ENCODE measurements around the gene MICU2. TPM values are rescaled to one million over a fixed set of nuclear protein-coding genes. Genes with fewer than 3 reads are reported as not detected.
A peak's percentile ranks its signal among the peaks of the same experiment; 100 is the strongest.

Gene MICU2
- total RNA-seq, 1 experiment from 2014 or later: 70.3 TPM

GRCh38 chr13:21546372-21546771, 57.6 kb downstream of the MICU2 start:
- no peak for DNase-seq (ENCODE audit: low read depth)

DNA sequence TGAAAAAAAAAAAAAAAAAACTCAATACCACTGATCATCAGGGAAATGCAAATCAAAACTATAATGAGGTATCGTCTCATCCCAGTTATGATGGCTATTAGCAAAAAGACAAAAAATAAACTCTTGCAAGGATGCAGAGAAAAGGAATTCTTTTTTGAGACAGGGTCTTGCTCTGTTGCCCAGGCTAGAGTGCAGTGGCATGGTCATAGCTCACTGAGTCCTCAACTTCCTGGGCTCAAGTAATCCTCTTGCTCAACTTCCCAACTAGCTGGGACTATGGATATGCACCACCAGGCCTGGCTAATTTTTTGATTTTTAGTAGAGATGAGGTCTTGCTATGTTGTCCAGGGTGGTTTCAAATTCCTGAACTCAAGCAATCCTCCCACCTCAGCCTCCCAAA, 59.5 kb downstream of the MICU2 start:
- no peak for DNase-seq (ENCODE audit: low read depth)

DNA sequence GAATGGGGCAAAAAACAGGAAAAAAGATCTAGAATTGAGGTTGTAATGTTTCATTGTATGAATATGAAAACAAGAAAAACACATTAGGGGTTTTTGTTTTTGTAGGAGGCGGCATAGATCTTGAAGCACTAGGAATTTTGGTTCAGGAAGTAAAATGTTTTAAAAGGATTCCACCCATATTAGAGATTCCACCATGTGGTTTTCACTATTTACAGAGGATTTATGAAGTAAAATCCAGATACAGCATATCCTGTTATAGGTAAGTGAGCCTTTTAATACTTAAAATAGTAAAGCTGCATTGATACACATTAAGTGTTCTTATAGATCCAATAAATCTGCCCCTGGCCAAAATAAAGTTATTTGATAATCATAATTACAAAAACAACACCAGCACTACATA, 61.4 kb downstream of the MICU2 start:
- DNase-seq (ENCODE audit: low read depth): no peak

DNA sequence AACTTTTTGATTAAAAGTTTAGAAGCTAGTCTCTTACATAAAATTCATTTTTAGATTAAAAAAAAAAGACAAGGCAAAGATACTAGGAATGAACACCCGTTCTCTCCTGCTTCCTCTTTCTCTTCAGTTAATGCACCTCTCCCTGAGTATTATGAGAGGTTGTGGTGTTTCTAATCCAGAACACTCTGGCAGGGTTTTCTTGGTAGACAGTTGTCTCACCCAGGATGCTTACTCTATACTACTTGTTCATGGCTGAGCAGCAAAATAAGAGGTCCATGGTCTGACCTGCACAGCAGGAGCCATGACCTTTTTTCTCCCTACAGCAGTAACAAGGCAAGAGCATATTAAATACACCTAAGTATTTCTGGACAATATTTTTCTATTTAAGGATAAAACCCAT, 62.0 kb downstream of the MICU2 start:
- no peak for DNase-seq (ENCODE audit: low read depth)

GRCh38 chr13:21541271-21541670, 62.7 kb downstream of the MICU2 start:
- DNase-seq (ENCODE audit: low read depth): no peak

GRCh38 chr13:21539687-21540086, 64.3 kb downstream of the MICU2 start:
- no peak for DNase-seq (ENCODE audit: low read depth)

DNA sequence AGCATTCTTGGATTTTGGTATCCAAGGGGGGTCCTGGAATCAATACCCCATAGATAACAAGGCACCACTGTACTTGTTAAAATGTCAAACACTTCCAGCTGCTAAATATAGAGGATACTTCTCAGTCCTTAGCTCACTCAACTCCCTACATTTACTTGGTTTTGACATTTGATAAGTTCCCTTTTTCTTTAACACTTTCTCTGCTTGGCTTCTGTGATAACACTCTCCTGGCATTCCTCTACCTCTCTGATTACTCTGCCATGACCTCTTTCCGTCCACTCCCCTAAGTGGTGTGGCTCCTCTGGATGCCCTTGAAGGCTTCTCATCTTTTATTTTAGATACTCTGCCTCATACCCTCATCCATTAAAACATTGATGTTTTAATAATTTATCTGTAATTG, 65.2 kb downstream of the MICU2 start:
- DNase-seq (ENCODE audit: low read depth): no peak

DNA sequence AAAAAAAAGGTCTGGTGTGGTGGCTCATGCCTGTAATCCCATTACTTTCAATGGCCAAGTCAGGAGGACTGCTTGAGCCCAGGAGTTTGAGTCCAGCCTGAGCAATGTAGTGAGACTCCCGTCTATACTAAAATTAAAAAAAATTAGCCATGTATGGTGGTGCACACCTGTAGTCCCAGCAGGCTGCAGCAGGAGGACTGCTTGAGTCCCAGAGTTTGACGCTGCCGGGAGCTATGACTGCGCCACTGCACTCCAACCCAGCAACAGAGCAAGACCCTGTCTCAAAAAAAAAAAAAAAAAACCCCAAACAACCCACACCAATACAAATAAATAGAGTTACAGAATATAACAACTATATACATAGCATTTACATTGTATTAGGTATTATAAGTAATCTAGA, 65.7 kb downstream of the MICU2 start:
- DNase-seq (ENCODE audit: low read depth): no peak

GRCh38 chr13:21537105-21537504, 66.9 kb downstream of the MICU2 start:
- DNase-seq (ENCODE audit: low read depth): no peak

GRCh38 chr13:21534760-21535159, 69.2 kb downstream of the MICU2 start:
- no peak for DNase-seq (ENCODE audit: low read depth)

- DNase-seq (ENCODE audit: low read depth): no peak
Measured at GRCh38 chr13:21531455-21531854, 72.5 kb downstream of the MICU2 start.

DNA sequence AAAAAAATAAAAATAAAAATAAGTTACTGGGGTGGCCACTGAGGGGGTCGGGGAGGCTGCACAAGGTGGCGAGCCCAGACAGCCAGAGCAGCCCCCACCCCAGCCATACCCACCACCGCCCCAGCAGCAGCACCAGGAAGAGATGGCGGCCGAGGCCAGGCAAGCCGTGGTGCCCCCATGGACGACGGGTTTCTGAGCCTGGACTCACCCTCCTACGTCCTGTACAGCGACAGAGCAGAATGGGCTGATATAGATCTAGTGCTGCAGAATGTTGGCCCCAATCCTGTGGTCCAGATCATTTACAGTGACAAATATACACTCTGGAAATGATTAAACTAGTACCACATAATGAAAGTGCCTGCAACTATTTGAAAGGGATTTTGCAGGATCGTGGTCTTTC, 73.3 kb downstream of the MICU2 start:
- no peak for DNase-seq (ENCODE audit: low read depth)

DNA sequence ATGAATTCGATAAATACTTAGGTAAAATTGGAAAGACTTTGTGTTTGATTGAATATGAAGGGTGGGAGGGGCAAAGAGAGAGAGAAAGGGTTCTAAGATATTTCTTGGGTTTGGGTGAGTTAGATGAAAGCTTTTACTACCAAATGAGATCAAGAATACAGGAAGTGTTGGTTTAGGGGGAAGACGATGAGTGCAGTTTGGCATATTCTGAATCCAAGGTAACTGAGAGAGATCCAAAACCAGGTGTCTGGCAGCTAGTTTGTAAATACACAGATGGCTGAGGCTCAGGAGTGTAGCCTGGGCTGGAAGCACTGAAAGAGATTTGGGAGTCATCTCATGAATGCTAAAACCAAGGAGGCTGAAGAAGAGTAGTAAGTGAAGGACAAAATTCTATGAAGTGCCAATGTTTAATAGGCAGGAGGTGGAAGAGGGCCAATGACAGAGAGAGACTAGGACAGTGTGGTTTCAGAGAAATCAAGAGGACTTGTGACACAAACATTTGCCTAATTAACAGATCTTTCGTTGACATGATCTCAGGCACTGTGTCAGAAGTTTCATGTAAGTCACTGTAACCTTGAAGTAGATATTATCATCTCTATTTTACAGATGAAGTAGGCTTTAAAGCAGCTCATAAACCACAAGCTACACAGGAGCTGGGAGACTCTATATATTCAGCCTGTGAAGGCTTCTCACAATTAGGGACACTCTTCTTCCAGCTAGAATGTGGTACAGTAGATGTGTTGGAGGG, 74.7 kb downstream of the MICU2 start:
- DNase-seq (ENCODE audit: low read depth): no peak

- DNase-seq (ENCODE audit: low read depth): peak; percentile 28
Measured at GRCh38 chr13:21528616-21529015, 75.4 kb downstream of the MICU2 start.

DNA sequence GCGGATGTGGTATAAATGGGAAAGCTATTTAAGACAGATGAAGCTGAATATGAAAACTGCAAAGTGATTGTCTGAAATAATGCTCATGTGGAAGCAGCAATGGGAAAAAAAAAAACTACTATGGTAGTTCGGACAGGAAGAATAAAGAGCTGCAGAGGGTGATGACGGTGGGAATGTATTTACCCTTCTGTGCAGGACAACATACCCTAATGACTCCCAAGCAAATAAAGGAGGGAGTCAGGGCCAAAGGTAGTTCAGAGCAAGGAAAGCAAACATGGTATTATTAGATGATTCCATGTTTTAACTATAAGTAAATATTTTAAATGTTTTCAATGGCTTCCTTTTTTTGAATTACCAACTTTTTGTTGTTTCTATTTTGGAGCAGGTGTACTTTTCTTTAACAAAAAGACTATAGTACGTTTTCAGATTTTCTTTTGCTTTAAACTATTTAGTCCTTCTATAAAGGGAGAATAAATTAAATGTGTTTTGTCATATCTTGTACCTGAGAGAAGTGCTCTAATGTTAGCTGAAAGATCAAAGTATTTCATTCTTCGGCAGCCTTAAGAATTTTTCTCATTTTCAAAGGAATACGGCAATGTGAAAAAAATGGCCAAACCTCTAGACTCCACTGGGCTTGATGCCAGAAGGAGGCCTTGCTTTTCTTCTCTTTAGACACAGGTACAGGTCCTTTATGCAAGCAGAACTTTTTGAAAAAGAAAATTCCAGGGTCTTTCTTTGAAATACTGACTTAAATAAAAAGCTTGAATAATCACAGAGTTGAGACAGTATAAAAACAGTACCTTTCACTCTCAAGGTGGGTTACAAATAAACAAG, 77.0 kb downstream of the MICU2 start:
- no peak for DNase-seq (ENCODE audit: low read depth)

- DNase-seq (ENCODE audit: low read depth): no peak
Measured at GRCh38 chr13:21522847-21523246, 81.1 kb downstream of the MICU2 start.

- DNase-seq (ENCODE audit: low read depth): no peak
Measured at GRCh38 chr13:21522130-21522529, 81.8 kb downstream of the MICU2 start.

GRCh38 chr13:21518617-21519144, 85.3 kb downstream of the MICU2 start:
- DNase-seq (ENCODE audit: low read depth): no peak

- DNase-seq (ENCODE audit: low read depth): no peak
Measured at GRCh38 chr13:21517576-21517975, 86.4 kb downstream of the MICU2 start.

DNA sequence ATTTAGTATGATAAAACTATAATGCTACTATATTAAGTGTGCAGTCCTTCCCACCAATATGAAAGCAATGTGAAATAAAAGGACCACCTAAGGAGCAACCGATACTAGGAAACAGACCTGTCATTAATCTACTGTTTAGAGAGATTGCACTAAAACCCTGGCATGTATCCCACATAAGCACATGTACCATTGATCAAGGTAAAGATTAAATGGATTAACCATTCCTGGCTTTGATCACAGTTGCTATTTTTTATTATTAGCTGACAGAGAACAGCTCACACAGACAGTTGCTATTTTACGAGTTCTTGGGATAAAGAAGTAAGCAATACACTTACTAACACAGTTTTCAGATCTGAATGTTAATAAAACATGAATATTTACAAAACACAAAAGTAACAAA, 87.2 kb downstream of the MICU2 start:
- DNase-seq (ENCODE audit: low read depth): no peak

- peak; percentile 10 for DNase-seq (ENCODE audit: low read depth)
Measured at GRCh38 chr13:21511849-21512248, 92.1 kb downstream of the MICU2 start.

GRCh38 chr13:21504379-21504778, 99.6 kb downstream of the MICU2 start:
- DNase-seq (ENCODE audit: low read depth): no peak

DNA sequence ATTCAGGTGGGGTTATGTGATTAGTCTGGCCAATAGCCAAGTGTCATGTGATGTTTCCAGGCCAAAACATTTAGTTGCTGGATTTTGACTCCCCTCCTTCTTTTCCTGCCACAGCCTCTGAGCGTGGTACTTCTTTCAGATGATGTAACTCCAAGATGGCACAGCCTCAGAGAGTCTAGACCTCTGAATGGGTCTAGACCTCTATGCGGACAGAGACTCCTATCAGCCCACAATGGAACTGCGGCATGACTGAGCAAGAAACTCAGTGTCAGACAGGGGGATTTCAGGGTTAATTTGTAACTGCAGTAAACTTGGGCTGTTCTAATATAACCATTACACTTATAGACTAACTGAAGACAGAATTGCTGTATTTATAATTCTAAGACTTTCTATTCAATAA, 102.3 kb downstream of the MICU2 start:
- no peak for DNase-seq (ENCODE audit: low read depth)

Measured in RPMI7951 (cell line).